GM19397 (cell line): ENCODE results near the gene ZNF433.
"Not testable (repeated sequence)": the region's sequence is repeated elsewhere in the genome, so short reads cannot be mapped to it uniquely, and the experiment has no call there.

ENCODE experiments used
- ATAC-seq: cut with Tn5 transposase; IDR thresholded peaks from one replicate; pipeline ENCODE4 v1.9.1; 2021; ENCODE audit warnings: mild to moderate bottlenecking, moderate library complexity; ENCODE audit not compliant: unreplicated experiment

Gene ZNF433

GRCh38 chr19:11991921-11992320 lies 43.6 kb downstream of the ZNF433 start:
- ATAC-seq = not testable (repeated sequence)

GRCh38 chr19:11989112-11989456 lies 46.4 kb downstream of the ZNF433 start:
- ATAC-seq = no peak

- ATAC-seq = peak; percentile 80
These were observed 47.8 kb downstream of the ZNF433 start for GRCh38 chr19:11987405-11988281.

- ATAC-seq = no peak
These were observed 48.7 kb downstream of the ZNF433 start for GRCh38 chr19:11986754-11987153.

- ATAC-seq = no peak
These were observed 50.5 kb downstream of the ZNF433 start for GRCh38 chr19:11984986-11985385.

- ATAC-seq = no peak
These were observed 53.0 kb downstream of the ZNF433 start for GRCh38 chr19:11982526-11982925.

- no peak for ATAC-seq
These were observed 56.0 kb downstream of the ZNF433 start for GRCh38 chr19:11979527-11979926.

GRCh38 chr19:11978492-11979100 lies 56.9 kb downstream of the ZNF433 start:
- ATAC-seq = no peak

- ATAC-seq = no peak
These were observed 62.3 kb downstream of the ZNF433 start for GRCh38 chr19:11973019-11973810.

- ATAC-seq = no peak
These were observed 64.4 kb downstream of the ZNF433 start for GRCh38 chr19:11971041-11971440.

- no peak for ATAC-seq
These were observed 65.3 kb downstream of the ZNF433 start for GRCh38 chr19:11970174-11970573.

- peak; percentile 89 for ATAC-seq
These were observed 70.4 kb downstream of the ZNF433 start, which contains the start of gene ZNF763 for GRCh38 chr19:11964858-11965645. TSS of gene ZNF763 (plus strand) at chr19:11965040. CDS start at chr19:11965209, 169 bp downstream.
